VCaP (cell line): ENCODE results near the gene HHEX.
"Not testable (repeated sequence)": the region's sequence is repeated elsewhere in the genome, so short reads cannot be mapped to it uniquely, and the experiment has no call there.

ENCODE experiments used
- H3K27ac ChIP-seq: fragments of 450-650 bp; 2 replicates; pipeline ENCODE4 v1.5.1; 2017
- TF ChIP-seq, protein P1 (sequence below): fragments of 450-650 bp; conservative IDR thresholded peaks from 2 replicates; pipeline ENCODE4 v1.5.1; 2017; ENCODE audit warnings: mild to moderate bottlenecking, moderate library complexity

Gene HHEX

DNA sequence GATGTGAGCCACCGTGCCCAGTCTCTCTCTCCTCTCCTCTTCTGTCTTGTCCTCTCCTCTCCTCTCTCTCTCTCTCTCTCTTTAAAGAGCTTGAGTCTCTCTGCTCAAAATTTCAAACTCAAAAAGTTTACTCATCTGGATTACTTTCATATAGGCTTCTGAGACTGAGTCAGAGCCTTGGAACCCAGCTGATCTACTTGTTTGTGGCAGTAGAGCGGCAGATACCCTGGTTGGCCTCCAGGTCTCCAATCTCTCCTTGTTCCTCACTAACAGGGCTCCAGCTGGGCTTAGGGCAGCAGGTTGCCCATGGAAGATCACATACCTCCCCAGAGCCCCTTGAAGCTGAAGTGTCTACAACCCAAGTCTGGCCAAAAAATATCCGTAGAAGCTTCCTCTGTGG is 51.0 kb downstream of the HHEX start:
- TF ChIP-seq, protein P1, sequence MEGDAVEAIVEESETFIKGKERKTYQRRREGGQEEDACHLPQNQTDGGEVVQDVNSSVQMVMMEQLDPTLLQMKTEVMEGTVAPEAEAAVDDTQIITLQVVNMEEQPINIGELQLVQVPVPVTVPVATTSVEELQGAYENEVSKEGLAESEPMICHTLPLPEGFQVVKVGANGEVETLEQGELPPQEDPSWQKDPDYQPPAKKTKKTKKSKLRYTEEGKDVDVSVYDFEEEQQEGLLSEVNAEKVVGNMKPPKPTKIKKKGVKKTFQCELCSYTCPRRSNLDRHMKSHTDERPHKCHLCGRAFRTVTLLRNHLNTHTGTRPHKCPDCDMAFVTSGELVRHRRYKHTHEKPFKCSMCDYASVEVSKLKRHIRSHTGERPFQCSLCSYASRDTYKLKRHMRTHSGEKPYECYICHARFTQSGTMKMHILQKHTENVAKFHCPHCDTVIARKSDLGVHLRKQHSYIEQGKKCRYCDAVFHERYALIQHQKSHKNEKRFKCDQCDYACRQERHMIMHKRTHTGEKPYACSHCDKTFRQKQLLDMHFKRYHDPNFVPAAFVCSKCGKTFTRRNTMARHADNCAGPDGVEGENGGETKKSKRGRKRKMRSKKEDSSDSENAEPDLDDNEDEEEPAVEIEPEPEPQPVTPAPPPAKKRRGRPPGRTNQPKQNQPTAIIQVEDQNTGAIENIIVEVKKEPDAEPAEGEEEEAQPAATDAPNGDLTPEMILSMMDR = no peak
- H3K27ac ChIP-seq = no peak overlapping the region

DNA sequence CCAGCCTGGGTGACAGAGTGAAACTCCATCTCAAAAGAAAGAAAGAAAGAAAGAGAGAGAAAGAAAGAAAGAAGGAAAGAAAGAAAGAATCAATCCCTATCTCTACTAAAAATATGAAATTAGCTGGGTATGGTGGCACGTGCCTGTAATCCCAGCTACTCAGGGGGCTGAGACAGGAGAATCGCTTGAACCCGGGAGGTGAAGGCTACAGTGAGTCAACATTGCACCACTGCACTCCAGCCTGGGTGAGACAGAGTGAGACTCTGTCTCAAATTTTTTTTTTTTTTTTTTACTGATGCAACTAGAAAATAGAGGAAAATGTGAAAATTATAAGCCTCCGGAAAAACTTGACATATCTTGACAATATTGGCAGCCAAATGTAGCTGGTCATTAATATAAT is 52.0 kb downstream of the HHEX start:
- not testable (repeated sequence) for H3K27ac ChIP-seq

DNA sequence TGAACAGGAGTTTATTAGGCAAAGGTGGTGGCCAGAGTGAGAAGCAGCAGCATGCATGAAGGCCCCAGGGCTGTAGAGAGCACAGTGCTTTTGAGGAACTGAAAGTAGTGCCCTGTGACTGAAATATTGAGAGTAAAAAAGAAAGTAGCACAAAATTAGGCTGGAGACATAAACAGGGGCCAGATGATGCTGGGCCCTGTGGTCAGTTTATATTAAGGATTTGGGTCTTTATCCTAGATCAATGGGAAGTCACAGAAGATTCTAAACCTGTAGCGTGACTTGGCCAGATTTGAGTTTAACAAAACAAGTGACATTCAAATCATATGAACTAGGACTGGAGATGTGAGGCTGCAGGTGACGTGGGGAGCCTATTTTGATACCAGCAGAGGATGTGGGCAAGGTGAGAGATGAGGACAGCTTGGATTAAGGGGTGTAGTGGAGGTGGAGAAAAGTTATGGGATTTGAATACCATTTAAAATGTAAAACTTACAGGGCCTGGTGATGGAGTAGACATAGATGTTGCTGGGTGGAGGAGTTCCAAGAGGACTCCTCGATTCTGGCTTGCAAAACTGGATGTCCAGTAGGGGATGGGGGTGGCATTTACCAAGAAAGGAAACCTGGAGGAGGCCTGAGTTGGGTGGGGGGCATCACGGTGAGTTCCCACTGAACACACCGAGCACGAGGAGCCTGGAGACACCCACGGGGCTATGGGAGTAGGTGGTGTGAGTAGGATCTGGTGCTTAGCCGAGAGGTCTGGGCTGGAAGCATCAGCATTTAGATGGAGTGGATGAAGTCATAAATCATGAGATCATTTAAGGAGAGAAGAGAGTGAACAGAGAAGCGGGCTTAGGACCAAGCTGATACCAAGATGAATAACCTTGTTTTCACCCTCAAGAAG is 52.8 kb downstream of the HHEX start:
- TF ChIP-seq, protein P1 = no peak
- H3K27ac ChIP-seq = no peak overlapping the region
